HepG2 (cell line): ENCODE data around the gene GART. TPM values are rescaled to one million over a fixed set of nuclear protein-coding genes. Genes with fewer than 3 reads are reported as not detected.
A peak's percentile ranks its signal among the peaks of the same experiment; 100 is the strongest.

Experiments used
- ARID4A ChIP-seq: sonication (generic); formaldehyde crosslinking; IDR thresholded peaks from 2 replicates; pipeline ENCODE4 v1.5.0; 2020; ENCODE audit warnings: mild to moderate bottlenecking, missing genetic modification reagents, borderline replicate concordance
- ERF ChIP-seq: IDR thresholded peaks from 2 replicates; pipeline ENCODE4 v1.6.1; 2018; ENCODE audit warnings: missing biosample characterization, missing genetic modification reagents
- HNF1A ChIP-seq, 2 experiments: sonication (generic) in 1 of 2; formaldehyde crosslinking in 1 of 2; IDR thresholded peaks; 2 replicates each; pipeline versions ENCODE4 v1.4.0 to v1.6.1; 2016 to 2020; ENCODE audit warnings: borderline replicate concordance in 1 of 2, low read depth in 1 of 2, mild to moderate bottlenecking in 1 of 2, missing genetic modification reagents in 1 of 2
- IRF2 ChIP-seq: IDR thresholded peaks from 2 replicates; pipeline ENCODE4 v1.6.1; 2018; ENCODE audit warnings: missing genetic modification reagents, missing compliant biosample characterization
- KDM6A ChIP-seq: IDR thresholded peaks from 2 replicates; pipeline ENCODE4 v1.6.1; 2016; ENCODE audit warnings: low read depth
- KLF16 ChIP-seq, 2 experiments: sonication (generic) in 1 of 2; formaldehyde crosslinking in 1 of 2; IDR thresholded peaks; 2 replicates each; pipeline versions ENCODE4 v1.6.1 to v1.8.0; 2016 to 2023; ENCODE audit warnings: missing genetic modification reagents in 2 of 2, missing compliant biosample characterization in 1 of 2
- MIXL1 ChIP-seq: IDR thresholded peaks from 2 replicates; pipeline ENCODE4 v1.6.1; 2016
- MYPOP ChIP-seq: sonication (generic); formaldehyde crosslinking; IDR thresholded peaks from 2 replicates; pipeline ENCODE4 v1.8.1; 2023; ENCODE audit warnings: mild to moderate bottlenecking, moderate library complexity, missing genetic modification reagents
- NCOR1 ChIP-seq: fragments of 200-600 bp; sonication (generic); IDR thresholded peaks from 2 replicates; pipeline ENCODE4 v1.7.0; 2017; ENCODE audit warnings: antibody characterized with exemption, low read length, borderline replicate concordance
- RARA ChIP-seq: IDR thresholded peaks from 2 replicates; pipeline ENCODE4 v1.6.1; 2016; ENCODE audit warnings: missing genetic modification reagents, missing compliant biosample characterization
- THRA ChIP-seq: sonication (generic); formaldehyde crosslinking; IDR thresholded peaks from 2 replicates; pipeline ENCODE4 v1.4.0; 2020; ENCODE audit warnings: missing genetic modification reagents, borderline replicate concordance
- ZBTB44 ChIP-seq: sonication (generic); formaldehyde crosslinking; IDR thresholded peaks from 2 replicates; pipeline ENCODE4 v1.4.0; 2020; ENCODE audit warnings: missing genetic modification reagents
- ZBTB7B ChIP-seq: sonication (generic); formaldehyde crosslinking; IDR thresholded peaks from 2 replicates; pipeline ENCODE4 v1.4.0; 2020; ENCODE audit warnings: missing genetic modification reagents
- ZNF580 ChIP-seq: IDR thresholded peaks from 2 replicates; pipeline ENCODE4 v1.6.1; 2016; ENCODE audit warnings: low read depth, borderline replicate concordance
- polyA plus RNA-seq, 8 experiments: library from polyadenylated mRNA; depleted of rRNA in 3 of 8; stranded (reverse) in 7 of 8; unstranded in 1 of 8; fragments of >200 nt; fragmentation: Illumina TruSeq in 4 of 8; extraction: Trizol in 4 of 8; gene quantifications; 2 replicates each; pipeline versions ENCODE4 v1.2.1 to v1.2.3, GENCODE V29; 2011 to 2016; ENCODE audit warnings: low read depth in 4 of 8, missing spikeins in 1 of 8, mixed read lengths in 1 of 8; ENCODE audit not compliant: insufficient read depth in 1 of 8
- total RNA-seq, 5 experiments: library from RNA; depleted of rRNA; stranded (reverse); fragments of >200 nt; fragmentation: Illumina TruSeq; extraction: Trizol; gene quantifications; 2 replicates each; pipeline ENCODE4 v1.2.3, GENCODE V29; 2016; ENCODE audit warnings: low read depth in 1 of 5

Gene GART
- total and polyA plus RNA-seq, 2 of the 13 experiments (the other 11 are each of a cell fraction or from before 2014, with no cell fraction given) = 17.9 to 109 TPM

GRCh38 chr21:33576741-33577141 is 34.8 kb upstream of the GART start (continued):
- TF ChIP-seq ZBTB44 (CRISPR knock-in tag) (0 out of 2 replicates have a peak, but pooled peaks have one; percentile 46), ZBTB7B (CRISPR knock-in tag) (0 out of 2 replicates have a peak, but pooled peaks have one; percentile 40), ARID4A (CRISPR knock-in tag) (peak; percentile 43; the same call in 1 of the 2 replicates), ZNF580 (peak; percentile 43; the same call in 1 of the 2 replicates), MIXL1 (peak; percentile 97), IRF2 (CRISPR knock-in tag) (peak; percentile 74; the same call in 1 of the 2 replicates), NCOR1 (peak; percentile 97), HNF1A (IDR thresholded peaks at IDR 0.05; ENCODE audit: low read depth) (peak; percentile 47; the same call in 1 of the 2 replicates), HNF1A (CRISPR knock-in tag; IDR thresholded peaks at IDR 0.05; ENCODE audit: borderline replicate concordance) (peak; percentile 70; the same call in 1 of the 2 replicates), MYPOP (peak; percentile 35; the same call in 1 of the 2 replicates), RARA (peak; percentile 86), THRA (peak; percentile 73), KLF16 (CRISPR knock-in tag; IDR thresholded peaks at IDR 0.05) (peak in 1 of 2 experiments; percentile 84; a peak in 1 of 4 replicates), ERF (peak; percentile 57; the same call in 1 of the 2 replicates), KDM6A (CRISPR knock-in tag) (peak; percentile 80)
